ENCODE measurements around the gene MSH5. TPM values are rescaled to one million over a fixed set of nuclear protein-coding genes. Genes with fewer than 3 reads are reported as not detected.

Gene MSH5
- total RNA-seq, 1 experiment from 2014 or later, result 43.1 TPM

- Mint-ChIP-seq H3K4me1 (peaks cover 43% of the 10 kb centered on the region), H3K36me3 (peaks cover 27% of the 10 kb centered on the region), H3K27me3 (ENCODE audit: low read depth) (no peaks in the 10 kb centered on the region; the same call in 1 of the 2 replicates), H3K4me3 (peak overlapping the region; percentile 93), H3K9me3 (no peaks in the 10 kb centered on the region), H3K27ac (peak overlapping the region; percentile 32)
- TF ChIP-seq ZNF281 (CRISPR knock-in tag; IDR thresholded peaks at IDR 0.05) (peak; percentile 94; the same call in 1 of the 2 replicates), ZNF121 (CRISPR knock-in tag; IDR thresholded peaks at IDR 0.05) (0 out of 2 replicates have a peak, but pooled peaks have one; percentile 5), GABPB1 (CRISPR knock-in tag; IDR thresholded peaks at IDR 0.05) (0 out of 2 replicates have a peak, but pooled peaks have one; percentile 9), MXD4 (CRISPR knock-in tag; IDR thresholded peaks at IDR 0.05; ENCODE audit: borderline replicate concordance) (no peak), KAT7 (CRISPR knock-in tag; IDR thresholded peaks at IDR 0.05; ENCODE audit: borderline replicate concordance) (no peak), SOX15 (CRISPR knock-in tag; IDR thresholded peaks at IDR 0.05) (no peak)
- TF ChIP-seq, protein P1, sequence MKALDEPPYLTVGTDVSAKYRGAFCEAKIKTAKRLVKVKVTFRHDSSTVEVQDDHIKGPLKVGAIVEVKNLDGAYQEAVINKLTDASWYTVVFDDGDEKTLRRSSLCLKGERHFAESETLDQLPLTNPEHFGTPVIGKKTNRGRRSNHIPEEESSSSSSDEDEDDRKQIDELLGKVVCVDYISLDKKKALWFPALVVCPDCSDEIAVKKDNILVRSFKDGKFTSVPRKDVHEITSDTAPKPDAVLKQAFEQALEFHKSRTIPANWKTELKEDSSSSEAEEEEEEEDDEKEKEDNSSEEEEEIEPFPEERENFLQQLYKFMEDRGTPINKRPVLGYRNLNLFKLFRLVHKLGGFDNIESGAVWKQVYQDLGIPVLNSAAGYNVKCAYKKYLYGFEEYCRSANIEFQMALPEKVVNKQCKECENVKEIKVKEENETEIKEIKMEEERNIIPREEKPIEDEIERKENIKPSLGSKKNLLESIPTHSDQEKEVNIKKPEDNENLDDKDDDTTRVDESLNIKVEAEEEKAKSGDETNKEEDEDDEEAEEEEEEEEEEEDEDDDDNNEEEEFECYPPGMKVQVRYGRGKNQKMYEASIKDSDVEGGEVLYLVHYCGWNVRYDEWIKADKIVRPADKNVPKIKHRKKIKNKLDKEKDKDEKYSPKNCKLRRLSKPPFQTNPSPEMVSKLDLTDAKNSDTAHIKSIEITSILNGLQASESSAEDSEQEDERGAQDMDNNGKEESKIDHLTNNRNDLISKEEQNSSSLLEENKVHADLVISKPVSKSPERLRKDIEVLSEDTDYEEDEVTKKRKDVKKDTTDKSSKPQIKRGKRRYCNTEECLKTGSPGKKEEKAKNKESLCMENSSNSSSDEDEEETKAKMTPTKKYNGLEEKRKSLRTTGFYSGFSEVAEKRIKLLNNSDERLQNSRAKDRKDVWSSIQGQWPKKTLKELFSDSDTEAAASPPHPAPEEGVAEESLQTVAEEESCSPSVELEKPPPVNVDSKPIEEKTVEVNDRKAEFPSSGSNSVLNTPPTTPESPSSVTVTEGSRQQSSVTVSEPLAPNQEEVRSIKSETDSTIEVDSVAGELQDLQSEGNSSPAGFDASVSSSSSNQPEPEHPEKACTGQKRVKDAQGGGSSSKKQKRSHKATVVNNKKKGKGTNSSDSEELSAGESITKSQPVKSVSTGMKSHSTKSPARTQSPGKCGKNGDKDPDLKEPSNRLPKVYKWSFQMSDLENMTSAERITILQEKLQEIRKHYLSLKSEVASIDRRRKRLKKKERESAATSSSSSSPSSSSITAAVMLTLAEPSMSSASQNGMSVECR (CRISPR knock-in tag; IDR thresholded peaks at IDR 0.05; ENCODE audit: borderline replicate concordance), result peak; percentile 59; the same call in 1 of the 2 replicates
- TF ChIP-seq, protein P2, sequence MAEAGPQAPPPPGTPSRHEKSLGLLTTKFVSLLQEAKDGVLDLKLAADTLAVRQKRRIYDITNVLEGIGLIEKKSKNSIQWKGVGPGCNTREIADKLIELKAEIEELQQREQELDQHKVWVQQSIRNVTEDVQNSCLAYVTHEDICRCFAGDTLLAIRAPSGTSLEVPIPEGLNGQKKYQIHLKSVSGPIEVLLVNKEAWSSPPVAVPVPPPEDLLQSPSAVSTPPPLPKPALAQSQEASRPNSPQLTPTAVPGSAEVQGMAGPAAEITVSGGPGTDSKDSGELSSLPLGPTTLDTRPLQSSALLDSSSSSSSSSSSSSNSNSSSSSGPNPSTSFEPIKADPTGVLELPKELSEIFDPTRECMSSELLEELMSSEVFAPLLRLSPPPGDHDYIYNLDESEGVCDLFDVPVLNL (CRISPR knock-in tag; IDR thresholded peaks at IDR 0.05; ENCODE audit: borderline replicate concordance, low read depth), result no peak
- TF ChIP-seq, protein P3, sequence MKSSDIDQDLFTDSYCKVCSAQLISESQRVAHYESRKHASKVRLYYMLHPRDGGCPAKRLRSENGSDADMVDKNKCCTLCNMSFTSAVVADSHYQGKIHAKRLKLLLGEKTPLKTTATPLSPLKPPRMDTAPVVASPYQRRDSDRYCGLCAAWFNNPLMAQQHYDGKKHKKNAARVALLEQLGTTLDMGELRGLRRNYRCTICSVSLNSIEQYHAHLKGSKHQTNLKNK (CRISPR knock-in tag; IDR thresholded peaks at IDR 0.05), result no peak
- TF ChIP-seq, protein P4, sequence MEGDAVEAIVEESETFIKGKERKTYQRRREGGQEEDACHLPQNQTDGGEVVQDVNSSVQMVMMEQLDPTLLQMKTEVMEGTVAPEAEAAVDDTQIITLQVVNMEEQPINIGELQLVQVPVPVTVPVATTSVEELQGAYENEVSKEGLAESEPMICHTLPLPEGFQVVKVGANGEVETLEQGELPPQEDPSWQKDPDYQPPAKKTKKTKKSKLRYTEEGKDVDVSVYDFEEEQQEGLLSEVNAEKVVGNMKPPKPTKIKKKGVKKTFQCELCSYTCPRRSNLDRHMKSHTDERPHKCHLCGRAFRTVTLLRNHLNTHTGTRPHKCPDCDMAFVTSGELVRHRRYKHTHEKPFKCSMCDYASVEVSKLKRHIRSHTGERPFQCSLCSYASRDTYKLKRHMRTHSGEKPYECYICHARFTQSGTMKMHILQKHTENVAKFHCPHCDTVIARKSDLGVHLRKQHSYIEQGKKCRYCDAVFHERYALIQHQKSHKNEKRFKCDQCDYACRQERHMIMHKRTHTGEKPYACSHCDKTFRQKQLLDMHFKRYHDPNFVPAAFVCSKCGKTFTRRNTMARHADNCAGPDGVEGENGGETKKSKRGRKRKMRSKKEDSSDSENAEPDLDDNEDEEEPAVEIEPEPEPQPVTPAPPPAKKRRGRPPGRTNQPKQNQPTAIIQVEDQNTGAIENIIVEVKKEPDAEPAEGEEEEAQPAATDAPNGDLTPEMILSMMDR (IDR thresholded peaks at IDR 0.05), result no peak
- POLR2A ChIA-PET, result interaction anchor here (0.6 to 2.5 kb wide), 5 partner anchors 21 to 158 kb away, joined by 3 to 7 read pairs (median 3); partner anchors contain the start of genes BAG6 and HSPA1B
- ATAC-seq, result peak; percentile 31
- no peak for DNase-seq (ENCODE audit: low spot score)
- CTCF ChIA-PET, result interaction anchor here (0.6 to 7.1 kb wide), 11 partner anchors 32 to 1315 kb away, joined by 3 to 62 read pairs (median 4); partner anchors contain the start of genes ABHD16A, LSM2 and LY6G5C
Observed at GRCh38 chr6:31734821-31735406, 4.9 kb upstream of the MSH5 start.

DNA sequence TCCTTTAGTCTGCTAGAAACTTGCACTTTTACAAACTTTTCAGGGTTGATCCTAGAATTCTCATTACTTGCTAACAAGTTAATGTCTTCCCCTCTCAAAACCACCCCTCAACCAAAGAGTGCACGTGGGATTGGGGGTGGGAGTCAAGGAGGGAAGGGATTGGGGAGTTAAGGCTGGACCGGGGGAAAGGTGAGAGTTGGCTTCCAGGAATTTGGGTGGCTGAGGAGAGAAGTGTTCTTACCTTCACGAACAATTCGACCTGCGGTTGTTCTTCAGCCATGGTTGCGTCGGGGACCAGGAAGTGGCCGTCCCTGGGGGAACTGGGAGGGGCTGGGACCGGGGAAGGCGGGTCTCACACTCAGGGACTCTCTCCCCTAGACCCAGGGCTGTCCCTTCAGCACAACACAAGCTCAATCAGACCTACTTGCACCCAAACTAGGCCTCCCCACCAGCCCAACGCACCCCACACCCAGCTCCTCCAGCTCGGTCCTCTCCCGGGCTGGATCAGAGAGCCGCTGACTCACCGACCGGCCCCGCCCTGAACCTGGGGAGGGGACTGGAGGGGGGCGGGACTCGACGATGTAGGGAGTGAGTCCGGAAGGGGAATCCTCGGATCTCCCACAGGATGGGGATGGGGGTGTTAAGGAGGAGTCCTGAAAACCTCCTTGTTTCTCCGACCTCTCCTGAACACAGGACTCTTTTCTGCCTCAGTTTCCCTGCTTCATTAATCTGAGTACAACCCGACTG is 3.6 kb upstream of the MSH5 start, which contains the start of gene CLIC1:
Gene CLIC1 (minus strand): TSS at position 510 of the 747 bp plus-strand sequence. CDS start 230 bp downstream, at position 280.
- Mint-ChIP-seq H3K9me3 (no peaks in the 10 kb centered on the region), H3K4me1 (peaks cover 41% of the 10 kb centered on the region), H3K27me3 (ENCODE audit: low read depth) (no peaks in the 10 kb centered on the region; the same call in 1 of the 2 replicates), H3K27ac (peak within 1 kb of the TSS; percentile 90), H3K4me3 (peak within 1 kb of the TSS; percentile 93), H3K36me3 (peaks cover 25% of the 10 kb centered on the region)
- TF ChIP-seq, protein P5, sequence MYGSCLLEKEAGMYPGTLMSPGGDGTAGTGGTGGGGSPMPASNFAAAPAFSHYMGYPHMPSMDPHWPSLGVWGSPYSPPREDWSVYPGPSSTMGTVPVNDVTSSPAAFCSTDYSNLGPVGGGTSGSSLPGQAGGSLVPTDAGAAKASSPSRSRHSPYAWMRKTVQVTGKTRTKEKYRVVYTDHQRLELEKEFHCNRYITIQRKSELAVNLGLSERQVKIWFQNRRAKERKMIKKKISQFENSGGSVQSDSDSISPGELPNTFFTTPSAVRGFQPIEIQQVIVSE (CRISPR knock-in tag; IDR thresholded peaks at IDR 0.05; ENCODE audit: borderline replicate concordance), result no peak
- TF ChIP-seq E2F1 (CRISPR knock-in tag; IDR thresholded peaks at IDR 0.05) (no peak), SP1 (CRISPR knock-in tag; conservative IDR thresholded peaks at IDR 0.05) (peak; percentile 69), MYBL2 (CRISPR knock-in tag; IDR thresholded peaks at IDR 0.05) (0 out of 2 replicates have a peak, but pooled peaks have one; percentile 33), ZNF416 (CRISPR knock-in tag; IDR thresholded peaks at IDR 0.05) (no peak), SOX15 (CRISPR knock-in tag; IDR thresholded peaks at IDR 0.05) (no peak), NFE2L1 (CRISPR knock-in tag; IDR thresholded peaks at IDR 0.05) (peak; percentile 94), GABPB1 (CRISPR knock-in tag; IDR thresholded peaks at IDR 0.05) (peak; percentile 71), ETV6 (CRISPR knock-in tag; IDR thresholded peaks at IDR 0.05) (0 out of 2 replicates have a peak, but pooled peaks have one; percentile 1)
- DNase-seq (ENCODE audit: low spot score) (peak; percentile 81), ATAC-seq (peak; percentile 26)
- ChIA-PET CTCF (interaction anchor here (0.6 to 7.1 kb wide), 13 partner anchors 12 to 216 kb away, joined by 3 to 62 read pairs (median 4); partner anchors contain the start of genes C6orf47, LSM2 and LY6G5C), POLR2A (interaction anchor here (1.0 to 2.5 kb wide), 5 partner anchors 17 to 91 kb away, joined by 3 to 7 read pairs (median 4); partner anchors contain the start of genes BAG6 and HSPA1B)

Measured in WTC11 (cell line).